ENCODE data around the gene CCDC157. TPM values are rescaled to one million over a fixed set of nuclear protein-coding genes. Genes with fewer than 3 reads are reported as not detected.
"Not testable (repeated sequence)": the region's sequence is repeated elsewhere in the genome, so short reads cannot be mapped to it uniquely, and the experiment has no call there.

CCDC157 gene
- polyA plus RNA-seq, 1 experiment = 1.6 TPM

- H3K4me3 ChIP-seq (ENCODE audit: low read depth, low read length) = no peak overlapping the region
- CTCF ChIA-PET = interaction anchor here (0.7 kb wide), 1 partner anchor 8 kb away, joined by 4 read pairs; no protein-coding TSS in a partner anchor
- TF ChIP-seq CTCF (IDR thresholded peaks at IDR 0.05; ENCODE audit: insufficient read depth, low read depth, low read length) = no peak
- H3K36me3 ChIP-seq (ENCODE audit: control insufficient read depth, insufficient read depth, low read length) = peaks cover 56% of the 10 kb centered on the region
- no peak for DNase-seq (ENCODE audit: low read depth)
- POLR2A ChIA-PET = no interaction called here
- H3K27me3 ChIP-seq (ENCODE audit: control insufficient read depth, insufficient read depth, low read length) = no peaks in the 10 kb centered on the region
These were observed 19.4 kb upstream of the CCDC157 start for GRCh38 chr22:30337461-30337778.

- H3K36me3 ChIP-seq (ENCODE audit: control insufficient read depth, insufficient read depth, low read length) = peaks cover 60% of the 10 kb centered on the region
- CTCF ChIA-PET = interaction anchor here (0.8 to 1.4 kb wide), 2 partner anchors 10 to 47 kb away, joined by 3 read pairs; no protein-coding TSS in a partner anchor
- H3K4me3 ChIP-seq (ENCODE audit: low read depth, low read length); H3K27me3 ChIP-seq (ENCODE audit: control insufficient read depth, insufficient read depth, low read length); DNase-seq (ENCODE audit: low read depth); POLR2A ChIA-PET: not testable (repeated sequence)
These were observed 18.5 kb upstream of the CCDC157 start for GRCh38 chr22:30338341-30338740.

DNA sequence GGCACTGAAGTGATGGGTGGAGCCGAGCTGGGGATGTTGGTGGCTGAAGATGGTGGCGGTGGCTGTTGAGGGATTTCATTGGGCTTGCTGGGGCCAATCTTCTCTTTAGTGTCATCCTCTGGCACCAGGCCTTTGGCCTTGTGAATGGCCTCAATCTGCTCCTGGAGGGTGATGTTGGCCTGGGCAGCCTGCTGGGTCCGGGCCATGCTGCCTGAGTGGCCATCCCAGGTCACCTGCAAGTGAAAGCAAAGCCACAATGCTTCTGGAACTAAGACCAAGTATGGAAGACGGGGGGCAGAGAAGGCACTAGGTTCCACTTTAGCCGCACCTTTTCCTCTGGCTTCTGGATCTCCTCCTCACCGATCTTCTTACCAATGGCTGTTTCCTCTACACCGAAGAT is 18.0 kb upstream of the CCDC157 start:
- H3K36me3 ChIP-seq (ENCODE audit: control insufficient read depth, insufficient read depth, low read length) = peaks cover 58% of the 10 kb centered on the region
- no peaks in the 10 kb centered on the region for H3K27me3 ChIP-seq (ENCODE audit: control insufficient read depth, insufficient read depth, low read length)
- no peak for TF ChIP-seq CTCF (IDR thresholded peaks at IDR 0.05; ENCODE audit: insufficient read depth, low read depth, low read length)
- ChIA-PET CTCF (interaction anchor here (0.8 to 1.4 kb wide), 3 partner anchors 10 to 51 kb away, joined by 3 read pairs; no protein-coding TSS in a partner anchor), POLR2A (no interaction called here)
- no peak for DNase-seq (ENCODE audit: low read depth)
- no peak overlapping the region for H3K4me3 ChIP-seq (ENCODE audit: low read depth, low read length)

GRCh38 chr22:30340911-30341685 is 15.7 kb upstream of the CCDC157 start:
- TF ChIP-seq CTCF (IDR thresholded peaks at IDR 0.05; ENCODE audit: insufficient read depth, low read depth, low read length) = no peak
- peaks cover 65% of the 10 kb centered on the region for H3K36me3 ChIP-seq (ENCODE audit: control insufficient read depth, insufficient read depth, low read length)
- POLR2A ChIA-PET = no interaction called here
- H3K4me3 ChIP-seq (ENCODE audit: low read depth, low read length) = no peak overlapping the region
- no peaks in the 10 kb centered on the region for H3K27me3 ChIP-seq (ENCODE audit: control insufficient read depth, insufficient read depth, low read length)
- DNase-seq (ENCODE audit: low read depth) = no peak
- CTCF ChIA-PET = interaction anchor here (1.2 to 1.6 kb wide), 2 partner anchors 11 to 53 kb away, joined by 3 to 4 read pairs; no protein-coding TSS in a partner anchor

GRCh38 chr22:30344447-30345200 is 12.2 kb upstream of the CCDC157 start:
- Histone ChIP-seq H3K27me3 (ENCODE audit: control insufficient read depth, insufficient read depth, low read length) (no peaks in the 10 kb centered on the region), H3K4me3 (ENCODE audit: low read depth, low read length) (no peak overlapping the region), H3K36me3 (ENCODE audit: control insufficient read depth, insufficient read depth, low read length) (peaks cover 45% of the 10 kb centered on the region)
- ChIA-PET POLR2A (no interaction called here), CTCF (interaction anchor here (1.0 kb wide), 1 partner anchor 89 kb away, joined by 3 read pairs; no protein-coding TSS in a partner anchor)
- TF ChIP-seq CTCF (IDR thresholded peaks at IDR 0.05; ENCODE audit: insufficient read depth, low read depth, low read length) = no peak
- no peak for DNase-seq (ENCODE audit: low read depth)

All from BJ (cell line).